GM19455 (cell line): ENCODE data around the gene KIF1C.
"Not testable (repeated sequence)": the region's sequence is repeated elsewhere in the genome, so short reads cannot be mapped to it uniquely, and the experiment has no call there.

Experiments used
- ATAC-seq: cut with Tn5 transposase; IDR thresholded peaks from one replicate; pipeline ENCODE4 v1.9.1; 2021; ENCODE audit not compliant: unreplicated experiment

KIF1C gene

GRCh38 chr17:4999430-5000093 is 1.8 kb downstream of the KIF1C start:
- ATAC-seq: no peak

- ATAC-seq: no peak
Observed at GRCh38 chr17:5000237-5000639, 2.5 kb downstream of the KIF1C start.

- ATAC-seq: no peak
Observed at GRCh38 chr17:5002121-5002788, 4.5 kb downstream of the KIF1C start.

- no peak for ATAC-seq
Observed at GRCh38 chr17:5003214-5003867, 5.6 kb downstream of the KIF1C start.

GRCh38 chr17:5011928-5012327 is 14.2 kb downstream of the KIF1C start:
- ATAC-seq: no peak

GRCh38 chr17:5014357-5014756 is 16.6 kb downstream of the KIF1C start:
- ATAC-seq: no peak

- ATAC-seq: no peak
Observed at GRCh38 chr17:5019475-5019956, 21.8 kb downstream of the KIF1C start.

GRCh38 chr17:5020502-5021023 is 22.8 kb downstream of the KIF1C start:
- no peak for ATAC-seq

GRCh38 chr17:5022171-5022711 is 24.5 kb downstream of the KIF1C start:
- no peak for ATAC-seq

- ATAC-seq: no peak
Observed at GRCh38 chr17:5023588-5024147, 25.9 kb downstream of the KIF1C start.

- no peak for ATAC-seq
Observed at GRCh38 chr17:5024604-5025003, 26.9 kb downstream of the KIF1C start.

- ATAC-seq: no peak
Observed at GRCh38 chr17:5027299-5027698, 29.5 kb downstream of the KIF1C start.

GRCh38 chr17:5027916-5028315 is 30.2 kb downstream of the KIF1C start:
- ATAC-seq: no peak

GRCh38 chr17:5030168-5030567 is 32.4 kb downstream of the KIF1C start:
- ATAC-seq: not testable (repeated sequence)

GRCh38 chr17:5031365-5032082 is 33.8 kb downstream of the KIF1C start:
- no peak for ATAC-seq

GRCh38 chr17:5032865-5033264 is 35.1 kb downstream of the KIF1C start:
- ATAC-seq: no peak

- ATAC-seq: no peak
Observed at GRCh38 chr17:5033352-5034015, 35.7 kb downstream of the KIF1C start.

GRCh38 chr17:5034063-5034462 is 36.3 kb downstream of the KIF1C start:
- ATAC-seq: no peak

- ATAC-seq: no peak
Observed at GRCh38 chr17:5034651-5035050, 36.9 kb downstream of the KIF1C start.

- ATAC-seq: no peak
Observed at GRCh38 chr17:5035315-5035714, 37.6 kb downstream of the KIF1C start, which contains the start of gene SLC52A1. Gene SLC52A1 (minus strand): TSS chr17:5035426. CDS start chr17:5034606, 820 bp downstream.
